ENCODE data around the gene FUT1. TPM values are rescaled to one million over a fixed set of nuclear protein-coding genes. Genes with fewer than 3 reads are reported as not detected.

FUT1 gene
- total RNA-seq, 1 donor from 2014 or later, result 1.8 TPM

DNA sequence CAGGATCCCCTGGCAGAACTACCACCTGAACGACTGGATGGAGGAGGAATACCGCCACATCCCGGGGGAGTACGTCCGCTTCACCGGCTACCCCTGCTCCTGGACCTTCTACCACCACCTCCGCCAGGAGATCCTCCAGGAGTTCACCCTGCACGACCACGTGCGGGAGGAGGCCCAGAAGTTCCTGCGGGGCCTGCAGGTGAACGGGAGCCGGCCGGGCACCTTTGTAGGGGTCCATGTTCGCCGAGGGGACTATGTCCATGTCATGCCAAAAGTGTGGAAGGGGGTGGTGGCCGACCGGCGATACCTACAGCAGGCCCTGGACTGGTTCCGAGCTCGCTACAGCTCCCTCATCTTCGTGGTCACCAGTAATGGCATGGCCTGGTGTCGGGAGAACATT, 49.1 kb downstream of the FUT1 start:
- no peak for DNase-seq
- ATAC-seq (ENCODE audit: poor library complexity), result no peak
- intact Hi-C loops (cut with DNase I), result no loop called here

DNA sequence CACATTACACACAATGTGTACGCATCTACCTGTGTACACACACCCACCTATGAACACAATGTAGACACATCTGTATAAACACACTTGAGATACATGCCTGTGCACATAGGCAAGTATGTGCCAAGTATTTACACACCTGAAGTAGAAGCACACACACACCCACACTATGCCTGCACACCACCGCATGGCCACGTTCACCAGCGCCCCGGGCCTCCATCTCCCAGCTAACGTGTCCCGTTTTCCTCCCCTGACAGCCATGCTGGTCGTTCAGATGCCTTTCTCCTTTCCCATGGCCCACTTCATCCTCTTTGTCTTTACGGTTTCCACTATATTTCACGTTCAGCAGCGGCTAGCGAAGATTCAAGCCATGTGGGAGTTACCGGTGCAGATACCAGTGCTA, 49.7 kb downstream of the FUT1 start:
- intact Hi-C loops (cut with DNase I), result no loop called here
- ATAC-seq (ENCODE audit: poor library complexity) (no peak), DNase-seq (no peak)

DNA sequence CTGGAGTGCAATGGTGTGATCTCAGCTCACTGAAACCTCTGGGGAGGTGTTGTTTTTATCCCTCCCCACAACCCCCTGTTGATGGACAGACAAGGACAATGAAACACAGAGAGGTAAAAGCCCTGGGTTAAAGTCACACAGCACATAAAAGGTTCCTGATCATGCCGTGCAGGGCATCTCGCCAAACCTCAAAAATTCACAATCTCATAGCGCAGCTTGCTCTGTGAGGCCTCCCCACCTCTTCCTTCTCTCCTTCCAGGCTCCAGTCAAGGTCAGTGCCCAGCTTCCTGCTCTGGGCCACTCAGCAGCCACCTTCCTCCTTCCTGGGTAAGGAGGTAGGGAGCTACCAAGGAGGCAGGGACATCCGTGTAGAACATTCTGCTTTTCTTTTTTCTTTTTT, 54.4 kb downstream of the FUT1 start:
- intact Hi-C loops (cut with DNase I), result no loop called here
- no peak for ATAC-seq (ENCODE audit: poor library complexity)

More for the DNA sequence above, 54.4 kb downstream of the FUT1 start:
- DNase-seq, result no peak

Other genes with a start within 250 kb of the FUT1 start
- 0.70 TPM for gene LMTK3, start 240.8 kb downstream of the FUT1 start, total RNA-seq
- 0.22 TPM for gene SULT2B1, start 200.5 kb downstream of the FUT1 start, total RNA-seq
- not detected for gene SPACA4, start 145.9 kb downstream of the FUT1 start, total RNA-seq
- not detected for gene FAM83E, start 137.6 kb downstream of the FUT1 start, total RNA-seq
- 526 TPM for gene RPL18, start 133.5 kb downstream of the FUT1 start, total RNA-seq
- gene SPHK2, start 133.1 kb downstream of the FUT1 start, total RNA-seq, result 7.6 TPM
- 14.5 TPM for gene DBP, start 115.3 kb downstream of the FUT1 start, total RNA-seq
- gene CA11, start 106.5 kb downstream of the FUT1 start, total RNA-seq, result 7.5 TPM
- gene NTN5, start 79.6 kb downstream of the FUT1 start, total RNA-seq, result not detected
- not detected for gene FUT2, start 56.7 kb downstream of the FUT1 start, total RNA-seq
- 4.8 TPM for gene MAMSTR, start 32.9 kb downstream of the FUT1 start, total RNA-seq
- 15.1 TPM for gene RASIP1, start 12.0 kb downstream of the FUT1 start, total RNA-seq
- gene IZUMO1, start 5.7 kb downstream of the FUT1 start, total RNA-seq, result 0.73 TPM
- not detected for gene FGF21, start 2.9 kb upstream of the FUT1 start, total RNA-seq
- 59.5 TPM for gene BCAT2, start 58.4 kb upstream of the FUT1 start, total RNA-seq
- 1.9 TPM for gene HSD17B14, start 83.8 kb upstream of the FUT1 start, total RNA-seq
- 17.7 TPM for gene PLEKHA4, start 116.0 kb upstream of the FUT1 start, total RNA-seq
- 60.4 TPM for gene PPP1R15A, start 119.8 kb upstream of the FUT1 start, total RNA-seq
- not detected for gene TULP2, start 146.1 kb upstream of the FUT1 start, total RNA-seq
- 237 TPM for gene NUCB1, start 147.7 kb upstream of the FUT1 start, total RNA-seq
- gene DHDH, start 181.1 kb upstream of the FUT1 start, total RNA-seq, result not detected
- gene BAX, start 202.2 kb upstream of the FUT1 start, total RNA-seq, result 21.5 TPM
- 748 TPM for gene FTL, start 212.7 kb upstream of the FUT1 start, total RNA-seq
- gene GYS1, start 240.7 kb upstream of the FUT1 start, total RNA-seq, result 100 TPM
- gene RUVBL2, start 241.2 kb upstream of the FUT1 start, total RNA-seq, result 41.7 TPM